ENCODE measurements around the gene B3GNT5. TPM values are rescaled to one million over a fixed set of nuclear protein-coding genes. Genes with fewer than 3 reads are reported as not detected.

B3GNT5 gene
- polyA plus RNA-seq, 1 donor, result 81.4 TPM

- 0% methylated on average over 1 of the region's 5 CpGs for WGBS (ENCODE audit: insufficient coverage, low lambda C conversion rate)
- no peaks in the 10 kb centered on the region for H3K9me3 ChIP-seq (ENCODE audit: control insufficient read depth, low read depth, low read length)
- H3K4me3 ChIP-seq (ENCODE audit: low read length), result no peak overlapping the region
- peak overlapping the region; percentile 93 for H3K27ac ChIP-seq (ENCODE audit: low read length)
- H3K36me3 ChIP-seq (ENCODE audit: control insufficient read depth, insufficient read depth, low read length), result peaks cover 11% of the 10 kb centered on the region
- H3K4me1 ChIP-seq (ENCODE audit: control insufficient read depth, insufficient read depth, low read length), result peaks cover 88% of the 10 kb centered on the region
- no peaks in the 10 kb centered on the region for H3K27me3 ChIP-seq (ENCODE audit: control insufficient read depth, insufficient read depth, low read length)
- peak in 1 of 2 donors; percentile 20 for DNase-seq
Measured at GRCh38 chr3:183264268-183264667, 11.2 kb downstream of the B3GNT5 start.

- Histone ChIP-seq H3K4me1 (ENCODE audit: control insufficient read depth, insufficient read depth, low read length) (peaks cover 79% of the 10 kb centered on the region), H3K27me3 (ENCODE audit: control insufficient read depth, insufficient read depth, low read length) (no peaks in the 10 kb centered on the region), H3K4me3 (ENCODE audit: low read length) (no peak overlapping the region), H3K27ac (ENCODE audit: low read length) (peak overlapping the region; percentile 93), H3K9me3 (ENCODE audit: control insufficient read depth, low read depth, low read length) (no peaks in the 10 kb centered on the region), H3K36me3 (ENCODE audit: control insufficient read depth, insufficient read depth, low read length) (peaks cover 15% of the 10 kb centered on the region)
- WGBS (ENCODE audit: insufficient coverage, low lambda C conversion rate), result no CpG with 5 or more reads among the region's 15 CpGs
- DNase-seq, result peak in 1 of 2 donors; percentile 68
Measured at GRCh38 chr3:183265157-183265642, 12.1 kb downstream of the B3GNT5 start.

GRCh38 chr3:183265834-183266417 is 12.9 kb downstream of the B3GNT5 start:
- Histone ChIP-seq H3K4me3 (ENCODE audit: low read length) (no peak overlapping the region), H3K27ac (ENCODE audit: low read length) (peak overlapping the region; percentile 93), H3K27me3 (ENCODE audit: control insufficient read depth, insufficient read depth, low read length) (no peaks in the 10 kb centered on the region), H3K36me3 (ENCODE audit: control insufficient read depth, insufficient read depth, low read length) (peaks cover 20% of the 10 kb centered on the region), H3K4me1 (ENCODE audit: control insufficient read depth, insufficient read depth, low read length) (peaks cover 72% of the 10 kb centered on the region), H3K9me3 (ENCODE audit: control insufficient read depth, low read depth, low read length) (no peaks in the 10 kb centered on the region)
- DNase-seq, result peak; percentile 95 to 97
- WGBS (ENCODE audit: insufficient coverage, low lambda C conversion rate), result 20% methylated on average over 1 of the region's 5 CpGs

GRCh38 chr3:183266454-183266853 is 13.4 kb downstream of the B3GNT5 start:
- Histone ChIP-seq H3K27ac (ENCODE audit: low read length) (peak overlapping the region; percentile 93), H3K4me3 (ENCODE audit: low read length) (no peak overlapping the region), H3K27me3 (ENCODE audit: control insufficient read depth, insufficient read depth, low read length) (no peaks in the 10 kb centered on the region), H3K36me3 (ENCODE audit: control insufficient read depth, insufficient read depth, low read length) (peaks cover 20% of the 10 kb centered on the region), H3K9me3 (ENCODE audit: control insufficient read depth, low read depth, low read length) (no peaks in the 10 kb centered on the region), H3K4me1 (ENCODE audit: control insufficient read depth, insufficient read depth, low read length) (peaks cover 67% of the 10 kb centered on the region)
- no peak for DNase-seq
- WGBS (ENCODE audit: insufficient coverage, low lambda C conversion rate), result no CpG with 5 or more reads among the region's 3 CpGs

- no peak overlapping the region for H3K4me3 ChIP-seq (ENCODE audit: low read length)
- no peaks in the 10 kb centered on the region for H3K27me3 ChIP-seq (ENCODE audit: control insufficient read depth, insufficient read depth, low read length)
- peaks cover 20% of the 10 kb centered on the region for H3K36me3 ChIP-seq (ENCODE audit: control insufficient read depth, insufficient read depth, low read length)
- peak; percentile 81 to 93 for DNase-seq
- peaks cover 63% of the 10 kb centered on the region for H3K4me1 ChIP-seq (ENCODE audit: control insufficient read depth, insufficient read depth, low read length)
- no CpG with 5 or more reads among the region's 5 CpGs for WGBS (ENCODE audit: insufficient coverage, low lambda C conversion rate)
- H3K9me3 ChIP-seq (ENCODE audit: control insufficient read depth, low read depth, low read length), result no peaks in the 10 kb centered on the region
- peak overlapping the region; percentile 93 for H3K27ac ChIP-seq (ENCODE audit: low read length)
Measured at GRCh38 chr3:183267140-183267539, 14.1 kb downstream of the B3GNT5 start.

- DNase-seq, result peak in 1 of 2 donors; percentile 49
- 67% methylated on average over 3 of the region's 5 CpGs for WGBS (ENCODE audit: insufficient coverage, low lambda C conversion rate)
- H3K9me3 ChIP-seq (ENCODE audit: control insufficient read depth, low read depth, low read length), result no peaks in the 10 kb centered on the region
- H3K27ac ChIP-seq (ENCODE audit: low read length), result peak overlapping the region; percentile 93
- H3K4me1 ChIP-seq (ENCODE audit: control insufficient read depth, insufficient read depth, low read length), result peaks cover 51% of the 10 kb centered on the region
- H3K36me3 ChIP-seq (ENCODE audit: control insufficient read depth, insufficient read depth, low read length), result peaks cover 20% of the 10 kb centered on the region
- no peaks in the 10 kb centered on the region for H3K27me3 ChIP-seq (ENCODE audit: control insufficient read depth, insufficient read depth, low read length)
- H3K4me3 ChIP-seq (ENCODE audit: low read length), result no peak overlapping the region
Measured at GRCh38 chr3:183268366-183268765, 15.3 kb downstream of the B3GNT5 start.

- peaks cover 20% of the 10 kb centered on the region for H3K36me3 ChIP-seq (ENCODE audit: control insufficient read depth, insufficient read depth, low read length)
- no peak for DNase-seq
- peak overlapping the region; percentile 93 for H3K27ac ChIP-seq (ENCODE audit: low read length)
- H3K4me1 ChIP-seq (ENCODE audit: control insufficient read depth, insufficient read depth, low read length), result peaks cover 41% of the 10 kb centered on the region
- no peak overlapping the region for H3K4me3 ChIP-seq (ENCODE audit: low read length)
- H3K27me3 ChIP-seq (ENCODE audit: control insufficient read depth, insufficient read depth, low read length), result no peaks in the 10 kb centered on the region
- H3K9me3 ChIP-seq (ENCODE audit: control insufficient read depth, low read depth, low read length), result no peaks in the 10 kb centered on the region
- WGBS (ENCODE audit: insufficient coverage, low lambda C conversion rate), result no CpG with 5 or more reads among the region's 13 CpGs
Measured at GRCh38 chr3:183269345-183269744, 16.3 kb downstream of the B3GNT5 start.

- Histone ChIP-seq H3K36me3 (ENCODE audit: control insufficient read depth, insufficient read depth, low read length) (peaks cover 18% of the 10 kb centered on the region), H3K9me3 (ENCODE audit: control insufficient read depth, low read depth, low read length) (no peaks in the 10 kb centered on the region), H3K27me3 (ENCODE audit: control insufficient read depth, insufficient read depth, low read length) (no peaks in the 10 kb centered on the region), H3K27ac (ENCODE audit: low read length) (no peak overlapping the region), H3K4me3 (ENCODE audit: low read length) (no peak overlapping the region), H3K4me1 (ENCODE audit: control insufficient read depth, insufficient read depth, low read length) (peaks cover 31% of the 10 kb centered on the region)
- DNase-seq, result no peak
- 80% methylated on average over 1 of the region's 7 CpGs for WGBS (ENCODE audit: insufficient coverage, low lambda C conversion rate)
Measured at GRCh38 chr3:183270344-183270743, 17.3 kb downstream of the B3GNT5 start.

GRCh38 chr3:183272142-183272541 is 19.1 kb downstream of the B3GNT5 start:
- Histone ChIP-seq H3K9me3 (ENCODE audit: control insufficient read depth, low read depth, low read length) (no peaks in the 10 kb centered on the region), H3K4me3 (ENCODE audit: low read length) (no peak overlapping the region), H3K27me3 (ENCODE audit: control insufficient read depth, insufficient read depth, low read length) (no peaks in the 10 kb centered on the region), H3K27ac (ENCODE audit: low read length) (no peak overlapping the region), H3K36me3 (ENCODE audit: control insufficient read depth, insufficient read depth, low read length) (peaks cover 17% of the 10 kb centered on the region), H3K4me1 (ENCODE audit: control insufficient read depth, insufficient read depth, low read length) (peaks cover 15% of the 10 kb centered on the region)
- DNase-seq, result no peak
- WGBS (ENCODE audit: insufficient coverage, low lambda C conversion rate), result 90% methylated on average over 3 of the region's 3 CpGs

- no peak for DNase-seq
- peaks cover 15% of the 10 kb centered on the region for H3K36me3 ChIP-seq (ENCODE audit: control insufficient read depth, insufficient read depth, low read length)
- no peak overlapping the region for H3K27ac ChIP-seq (ENCODE audit: low read length)
- no peaks in the 10 kb centered on the region for H3K27me3 ChIP-seq (ENCODE audit: control insufficient read depth, insufficient read depth, low read length)
- no peaks in the 10 kb centered on the region for H3K9me3 ChIP-seq (ENCODE audit: control insufficient read depth, low read depth, low read length)
- no peak overlapping the region for H3K4me3 ChIP-seq (ENCODE audit: low read length)
- H3K4me1 ChIP-seq (ENCODE audit: control insufficient read depth, insufficient read depth, low read length), result peaks cover 9% of the 10 kb centered on the region
Measured at GRCh38 chr3:183272791-183273190, 19.7 kb downstream of the B3GNT5 start.

- no peak for DNase-seq
- Histone ChIP-seq H3K27ac (ENCODE audit: low read length) (no peak overlapping the region), H3K36me3 (ENCODE audit: control insufficient read depth, insufficient read depth, low read length) (peaks cover 11% of the 10 kb centered on the region), H3K27me3 (ENCODE audit: control insufficient read depth, insufficient read depth, low read length) (no peaks in the 10 kb centered on the region), H3K4me3 (ENCODE audit: low read length) (no peak overlapping the region), H3K4me1 (ENCODE audit: control insufficient read depth, insufficient read depth, low read length) (no peaks in the 10 kb centered on the region), H3K9me3 (ENCODE audit: control insufficient read depth, low read depth, low read length) (no peaks in the 10 kb centered on the region)
- WGBS (ENCODE audit: insufficient coverage, low lambda C conversion rate), result 85% methylated on average over 5 of the region's 5 CpGs
Measured at GRCh38 chr3:183274609-183275008, 21.6 kb downstream of the B3GNT5 start.

All from large intestine (tissue), 3 donors.